H1 (cell line): ENCODE measurements around the gene PCSK4. TPM values are rescaled to one million over a fixed set of nuclear protein-coding genes. Genes with fewer than 3 reads are reported as not detected.

Experiments used
- CTCF ChIA-PET: fragments of 300-600 bp; sonication (Branson Sonifier 250); formaldehyde crosslinking; loops from one replicate; lab custom pipeline; 2021; ENCODE audit not compliant: partially characterized antibody; lab: Charles Lee
- POLR2A ChIA-PET: fragments of 300-600 bp; sonication (Branson Sonifier 250); formaldehyde crosslinking; loops from one replicate; lab custom pipeline; 2021; ENCODE audit warnings: inconsistent platforms; ENCODE audit not compliant: partially characterized antibody; lab: Charles Lee
- DNase-seq, 2 experiments: peaks; one replicate each; pipeline versions ENCODE4 v3.0.0 to v3.0.0-alpha.2; 2010 to 2022; ENCODE audit warnings: low spot score in 2 of 2, low read depth in 1 of 2, mixed read lengths in 1 of 2
- FAIRE-seq: peaks from 2 replicates; lab custom pipeline; 2011; peaks lifted over from hg19 to GRCh38; lab: Jason Lieb, UNC
- H2AFZ ChIP-seq: 2 replicates; pipeline ENCODE4 v1.8.1; 2012; ENCODE audit warnings: low read length, inconsistent platforms
- H2AK5ac ChIP-seq: 2 replicates; pipeline ENCODE4 v1.6.1; 2013; ENCODE audit warnings: low read depth, low read length
- H2BK120ac ChIP-seq: replicated peaks from 2 replicates; pipeline ENCODE3; 2013; ENCODE audit warnings: low read depth, low read length, inconsistent platforms
- H2BK12ac ChIP-seq: 2 replicates; pipeline ENCODE4 v1.6.1; 2013; ENCODE audit warnings: low read depth, low read length
- H2BK15ac ChIP-seq: 2 replicates; pipeline ENCODE4 v1.6.1; 2013; ENCODE audit warnings: low read length
- H2BK20ac ChIP-seq: 2 replicates; pipeline ENCODE4 v1.6.1; 2013; ENCODE audit warnings: low read length
- H2BK5ac ChIP-seq: 2 replicates; pipeline ENCODE4 v1.6.1; 2013; ENCODE audit warnings: low read depth, low read length
- H3K14ac ChIP-seq: 2 replicates; pipeline ENCODE4 v1.6.1; 2013; ENCODE audit warnings: inconsistent platforms; ENCODE audit not compliant: insufficient read length
- H3K18ac ChIP-seq: 2 replicates; pipeline ENCODE4 v1.6.1; 2013; ENCODE audit warnings: low read length; ENCODE audit errors: extremely low read depth
- H3K23ac ChIP-seq: 2 replicates; pipeline ENCODE4 v1.6.1; 2013; ENCODE audit warnings: inconsistent platforms; ENCODE audit not compliant: insufficient read length
- H3K23me2 ChIP-seq: 2 replicates; pipeline ENCODE4 v1.6.1; 2013; ENCODE audit warnings: low read depth, low read length
- H3K27ac ChIP-seq: 2 replicates; pipeline ENCODE4 v1.6.1; 2011; ENCODE audit warnings: low read depth, low read length, inconsistent platforms
- H3K27me3 ChIP-seq, 4 experiments: replicated peaks in 1 of 4; 1 replicate in 1 of 4; 2 replicates in 3 of 4; pipeline versions ENCODE4 v1.6.1 to v1.8.1; 2011 to 2013; ENCODE audit warnings: low read length in 3 of 4, mild to moderate bottlenecking in 3 of 4, inconsistent platforms in 2 of 4, mixed read lengths in 2 of 4, moderate library complexity in 1 of 4; ENCODE audit not compliant: control insufficient read depth in 3 of 4, insufficient read depth in 3 of 4; ENCODE audit errors: extremely low read depth in 1 of 4
- H3K36me3 ChIP-seq, 4 experiments: 2 replicates each; pipeline versions ENCODE4 v1.6.1 to v1.8.1; 2011 to 2013; ENCODE audit warnings: mild to moderate bottlenecking in 4 of 4, low read length in 3 of 4, moderate library complexity in 2 of 4, control low read depth in 1 of 4, inconsistent platforms in 1 of 4; ENCODE audit not compliant: insufficient read depth in 4 of 4, control insufficient read depth in 2 of 4
- H3K4ac ChIP-seq: replicated peaks from 2 replicates; pipeline ENCODE3; 2013; ENCODE audit warnings: low read length, low read depth, mixed read lengths, inconsistent platforms; ENCODE audit not compliant: insufficient read length
- H3K4me1 ChIP-seq, 4 experiments: replicated peaks in 1 of 4; 1 replicate in 1 of 4; 2 replicates in 3 of 4; pipeline versions ENCODE4 v1.6.1 to v1.8.1; 2011 to 2013; ENCODE audit warnings: low read length in 3 of 4, inconsistent platforms in 2 of 4, mixed read lengths in 1 of 4; ENCODE audit not compliant: insufficient read depth in 4 of 4, control insufficient read depth in 3 of 4
- H3K4me2 ChIP-seq, 2 experiments: 2 replicates each; pipeline versions ENCODE4 v1.6.1 to v1.8.1; 2011 to 2013; ENCODE audit warnings: low read depth in 2 of 2, low read length in 2 of 2, control low read depth in 1 of 2, inconsistent platforms in 1 of 2, mild to moderate bottlenecking in 1 of 2; ENCODE audit not compliant: insufficient read depth in 1 of 2
- H3K4me3 ChIP-seq, 4 experiments: fragments of 200-600, 300-600 bp in 1 of 4; sonication (generic), shearing (Covaris generic), sonication (Bioruptor Twin) in 1 of 4; 2 replicates each; pipeline versions ENCODE4 v1.5.1 to v1.8.1; 2011 to 2016; ENCODE audit warnings: low read length in 4 of 4, low read depth in 3 of 4, control low read depth in 2 of 4, inconsistent platforms in 2 of 4, mild to moderate bottlenecking in 2 of 4, mixed read lengths in 1 of 4, moderate library complexity in 1 of 4; ENCODE audit not compliant: insufficient read depth in 2 of 4; ENCODE audit errors: extremely low read depth in 1 of 4
- H3K56ac ChIP-seq: replicated peaks from 2 replicates; pipeline ENCODE3; 2013; ENCODE audit warnings: low read depth, mild to moderate bottlenecking, mixed read lengths, low read length, inconsistent platforms; ENCODE audit not compliant: insufficient read length
- H3K79me1 ChIP-seq: 2 replicates; pipeline ENCODE4 v1.6.1; 2013; ENCODE audit warnings: low read depth, low read length, control low read depth
- H3K79me2 ChIP-seq, 2 experiments: 2 replicates each; pipeline versions ENCODE4 v1.6.1 to v1.8.1; 2012 to 2013; ENCODE audit warnings: low read length in 2 of 2, mild to moderate bottlenecking in 2 of 2, inconsistent platforms in 1 of 2; ENCODE audit not compliant: insufficient read depth in 2 of 2, control insufficient read depth in 1 of 2
- H3K9ac ChIP-seq, 4 experiments: replicated peaks in 1 of 4; 1 replicate in 1 of 4; 2 replicates in 3 of 4; pipeline versions ENCODE4 v1.6.1 to v1.8.1; 2011 to 2013; ENCODE audit warnings: low read depth in 3 of 4, low read length in 3 of 4, control low read depth in 2 of 4, mild to moderate bottlenecking in 2 of 4, moderate library complexity in 2 of 4, inconsistent platforms in 1 of 4; ENCODE audit errors: extremely low read depth in 1 of 4
- H3K9me3 ChIP-seq, 2 experiments: 2 replicates each; pipeline versions ENCODE4 v1.6.1 to v1.8.1; 2012 to 2013; ENCODE audit warnings: mild to moderate bottlenecking in 2 of 2, moderate library complexity in 2 of 2, control low read depth in 1 of 2, inconsistent platforms in 1 of 2, low read depth in 1 of 2, low read length in 1 of 2, mixed read lengths in 1 of 2; ENCODE audit not compliant: insufficient read depth in 2 of 2
- H4K20me1 ChIP-seq, 2 experiments: replicated peaks in 1 of 2; 2 replicates each; pipeline versions ENCODE3 to v1.8.1; 2011 to 2013; ENCODE audit warnings: inconsistent platforms in 2 of 2, low read length in 2 of 2, mild to moderate bottlenecking in 1 of 2; ENCODE audit not compliant: insufficient read depth in 2 of 2, control insufficient read depth in 1 of 2
- H4K5ac ChIP-seq: 2 replicates; pipeline ENCODE4 v1.6.1; 2013; ENCODE audit warnings: low read length, low read depth, mixed read lengths, inconsistent platforms; ENCODE audit not compliant: insufficient read length
- H4K8ac ChIP-seq: 2 replicates; pipeline ENCODE4 v1.8.0; 2013; ENCODE audit warnings: mild to moderate bottlenecking, moderate library complexity, low read length, inconsistent platforms; ENCODE audit not compliant: insufficient read depth; ENCODE audit errors: extremely low read depth
- H4K91ac ChIP-seq: replicated peaks from 2 replicates; pipeline ENCODE3; 2013; ENCODE audit warnings: low read length, mixed read lengths, inconsistent platforms; ENCODE audit not compliant: insufficient read length
- CREB1 ChIP-seq: IDR thresholded peaks from 2 replicates; pipeline ENCODE4 v1.6.1; 2012; ENCODE audit warnings: inconsistent platforms
- GABPA ChIP-seq: IDR thresholded peaks from 2 replicates; pipeline ENCODE4 v1.6.1; 2011; ENCODE audit warnings: mild to moderate bottlenecking, low read length, moderate library complexity, borderline replicate concordance; ENCODE audit not compliant: insufficient read depth
- MAX ChIP-seq: IDR thresholded peaks from 2 replicates; pipeline ENCODE4 v1.6.1; 2012; ENCODE audit warnings: inconsistent platforms
- SIN3A ChIP-seq, 2 experiments: IDR thresholded peaks in 1 of 2; conservative IDR thresholded peaks in 1 of 2; 2 replicates each; pipeline ENCODE4 v1.6.1; 2011 to 2012; ENCODE audit warnings: low read length in 2 of 2, improper control_type of control experiment in 1 of 2, low read depth in 1 of 2, mild to moderate bottlenecking in 1 of 2
- TAF1 ChIP-seq: IDR thresholded peaks from 2 replicates; pipeline ENCODE4 v1.6.1; 2011; ENCODE audit warnings: mild to moderate bottlenecking, low read depth, low read length
- WGBS, 2 experiments: shearing (Covaris generic) in 1 of 2; methylation state at CpG; one replicate each; pipeline versions ENCODE4 v1.1.6 to v1.1.7; 2013 to 2015; ENCODE audit warnings: low lambda C conversion rate in 2 of 2, mixed read lengths in 2 of 2, inconsistent platforms in 1 of 2, low coverage in 1 of 2, missing lambda C conversion rate in 1 of 2; ENCODE audit not compliant: insufficient replicate concordance in 2 of 2, insufficient coverage in 1 of 2, insufficient read length in 1 of 2; ENCODE audit errors: extremely low coverage in 1 of 2, missing lambda C conversion rate in 1 of 2; 5-methylcytosine and 5-hydroxymethylcytosine counted together
- polyA plus RNA-seq, 7 experiments: library from polyadenylated mRNA; depleted of rRNA in 3 of 7; stranded (reverse) in 5 of 7; unstranded in 2 of 7; fragments of >200 nt in 5 of 7; fragments of 200-250 nt in 2 of 7; gene quantifications; 1 replicate in 5 of 7; 2 replicates in 1 of 7; 4 replicates in 1 of 7; pipeline versions ENCODE4 v1.2.1 to v1.2.3, GENCODE V29; 2011 to 2013; ENCODE audit warnings: missing spikeins in 2 of 7, mixed read lengths in 2 of 7
- total RNA-seq: library from RNA; stranded (reverse); fragmentation: NEBNext Ultra II Directional; extraction: Animal tissue kit (Norgen Biotek cat#: 25700); gene quantifications from 2 replicates; pipeline ENCODE4 v1.2.1, GENCODE V29; 2021

The PCSK4 gene
- total and polyA plus RNA-seq, 2 of the 8 experiments (the other 6 are each of a cell fraction or from before 2014, with no cell fraction given) = 9.8 to 10.7 TPM

- Histone ChIP-seq H3K4me2 (peak overlapping the region; percentile 11 to 69), H3K56ac (no peak overlapping the region), H3K23ac (no peak overlapping the region), H3K9me3 (no peaks in the 10 kb centered on the region), H2AFZ (no peak overlapping the region), H2BK120ac (no peak overlapping the region), H4K5ac (no peak overlapping the region), H3K27ac (no peak overlapping the region), H3K9ac (no peak overlapping the region), H2BK5ac (no peak overlapping the region), H3K4me3 (peak overlapping the region in 2 of 4 experiments; percentile 28 to 68; a peak in 4 of 8 replicates), H3K4ac (no peak overlapping the region), H3K14ac (no peak overlapping the region), H3K23me2 (peaks cover 4% of the 10 kb centered on the region; the same call in 1 of the 2 replicates), H3K27me3 (peaks cover 34 to 51% (median 50%) of the 10 kb centered on the region in 4 experiments), H3K4me1 (peaks cover 0 to 27% (median 14%) of the 10 kb centered on the region in 4 experiments; a peak in 6 of 7 replicates), H3K79me1 (no peaks in the 10 kb centered on the region), H4K20me1 (peaks cover 12 to 17% of the 10 kb centered on the region in 2 experiments), H3K79me2 (no peaks in the 10 kb centered on the region), H4K91ac (no peak overlapping the region), H2BK20ac (no peak overlapping the region), H3K18ac (no peak overlapping the region), H2AK5ac (no peak overlapping the region), H2BK12ac (no peak overlapping the region), H4K8ac (peak overlapping the region; percentile 39; the same call in 1 of the 2 replicates), H3K36me3 (peaks cover 4 to 8% (median 6%) of the 10 kb centered on the region in 4 experiments; a peak in 6 of 8 replicates), H2BK15ac (no peak overlapping the region)
- ChIA-PET CTCF (interaction anchor here (0.7 to 4.3 kb wide), 5 partner anchors 11 to 65 kb away, joined by 3 to 26 read pairs (median 6); no protein-coding TSS in a partner anchor), POLR2A (interaction anchor here (0.7 to 1.9 kb wide), 7 partner anchors 12 to 205 kb away, joined by 3 to 6 read pairs (median 3); partner anchors contain the start of gene CIRBP)
- 13% methylated on average over 42 of the region's 63 CpGs; no CpG with 5 or more reads in 1 of the 2 experiments for WGBS, 2 experiments
- TF ChIP-seq CREB1 (0 out of 2 replicates have a peak, but pooled peaks have one; percentile 18), SIN3A (conservative IDR thresholded peaks at IDR 0.05 in 1 of 2, IDR thresholded peaks at IDR 0.05 in 1 of 2; ENCODE audit: low read depth in 1 of 2, low read length in 2 of 2) (peak; percentile 76 to 86; a peak in 2 of 4 replicates), GABPA (0 out of 2 replicates have a peak, but pooled peaks have one; percentile 34), TAF1 (no peak), MAX (peak; percentile 70)
- peak in 1 of 2 experiments; percentile 88 for DNase-seq
- FAIRE-seq = no peak
Measured at GRCh38 chr19:1446713-1447481, 43.3 kb downstream of the PCSK4 start.
